Calu3 (cell line): ENCODE results near the gene SYNC. TPM values are rescaled to one million over a fixed set of nuclear protein-coding genes. Genes with fewer than 3 reads are reported as not detected.
"Not testable (repeated sequence)": the region's sequence is repeated elsewhere in the genome, so short reads cannot be mapped to it uniquely, and the experiment has no call there.

ENCODE experiments used
- BruUV-seq: library from RNA; stranded (reverse); fragments of 400-500 nt; replicated peaks from 2 replicates; lab custom pipeline; 2021; lab: Mats Ljungman, UMichigan
- CTCF ChIA-PET: fragments of 300-600 bp; sonication (Branson Sonifier 250); formaldehyde crosslinking; loops from one replicate; lab custom pipeline; 2022; ENCODE audit warnings: antibody characterized with exemption; lab: Charles Lee
- DNase-seq: peaks from one replicate; pipeline ENCODE4 v3.0.0; 2022
- H3K27ac Mint-ChIP-seq: one replicate; pipeline ENCODE4 v1.8.0; 2022; ENCODE audit warnings: mixed read lengths; ENCODE audit not compliant: unreplicated experiment
- H3K27me3 Mint-ChIP-seq: one replicate; pipeline ENCODE4 v1.8.0; 2022; ENCODE audit warnings: mixed read lengths; ENCODE audit not compliant: unreplicated experiment
- H3K36me3 Mint-ChIP-seq: one replicate; pipeline ENCODE4 v1.8.0; 2022; ENCODE audit warnings: mild to moderate bottlenecking, moderate library complexity, mixed read lengths; ENCODE audit not compliant: insufficient read depth, unreplicated experiment
- H3K4me1 Mint-ChIP-seq: one replicate; pipeline ENCODE4 v1.8.0; 2022; ENCODE audit warnings: mild to moderate bottlenecking, low read depth, mixed read lengths; ENCODE audit not compliant: unreplicated experiment
- H3K4me3 Mint-ChIP-seq: one replicate; pipeline ENCODE4 v1.8.0; 2022; ENCODE audit warnings: mild to moderate bottlenecking, low read depth, moderate library complexity, mixed read lengths; ENCODE audit not compliant: unreplicated experiment
- H3K9me3 Mint-ChIP-seq: one replicate; pipeline ENCODE4 v1.8.0; 2022; ENCODE audit warnings: low read depth, mixed read lengths; ENCODE audit not compliant: unreplicated experiment
- intact Hi-C: fragments of 100-400 bp; cut with micrococcal nuclease; formaldehyde crosslinking; loops from one replicate; pipeline ENCODE4 v1.10.0; 2022; ENCODE audit not compliant: unreplicated experiment
- total RNA-seq: library from RNA; stranded (reverse); gene quantifications from 2 replicates; pipeline ENCODE4 v1.2.3, GENCODE V29; 2022
- TF ChIP-seq, protein P1 (sequence below): fragments of 200-600 bp; IDR thresholded peaks from one replicate; pipeline ENCODE4 v1.8.0; 2022; ENCODE audit warnings: antibody characterized with exemption; ENCODE audit not compliant: unreplicated experiment

SYNC gene
- total RNA-seq, 1 experiment from 2014 or later = 0.19 TPM

GRCh38 chr1:32681509-32681908 lies 21.1 kb downstream of the SYNC start:
- DNase-seq = no peak
- TF ChIP-seq, protein P1, sequence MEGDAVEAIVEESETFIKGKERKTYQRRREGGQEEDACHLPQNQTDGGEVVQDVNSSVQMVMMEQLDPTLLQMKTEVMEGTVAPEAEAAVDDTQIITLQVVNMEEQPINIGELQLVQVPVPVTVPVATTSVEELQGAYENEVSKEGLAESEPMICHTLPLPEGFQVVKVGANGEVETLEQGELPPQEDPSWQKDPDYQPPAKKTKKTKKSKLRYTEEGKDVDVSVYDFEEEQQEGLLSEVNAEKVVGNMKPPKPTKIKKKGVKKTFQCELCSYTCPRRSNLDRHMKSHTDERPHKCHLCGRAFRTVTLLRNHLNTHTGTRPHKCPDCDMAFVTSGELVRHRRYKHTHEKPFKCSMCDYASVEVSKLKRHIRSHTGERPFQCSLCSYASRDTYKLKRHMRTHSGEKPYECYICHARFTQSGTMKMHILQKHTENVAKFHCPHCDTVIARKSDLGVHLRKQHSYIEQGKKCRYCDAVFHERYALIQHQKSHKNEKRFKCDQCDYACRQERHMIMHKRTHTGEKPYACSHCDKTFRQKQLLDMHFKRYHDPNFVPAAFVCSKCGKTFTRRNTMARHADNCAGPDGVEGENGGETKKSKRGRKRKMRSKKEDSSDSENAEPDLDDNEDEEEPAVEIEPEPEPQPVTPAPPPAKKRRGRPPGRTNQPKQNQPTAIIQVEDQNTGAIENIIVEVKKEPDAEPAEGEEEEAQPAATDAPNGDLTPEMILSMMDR = no peak
- Mint-ChIP-seq H3K4me3 (no peak overlapping the region), H3K4me1 (no peaks in the 10 kb centered on the region), H3K9me3 (no peaks in the 10 kb centered on the region), H3K27me3 (no peaks in the 10 kb centered on the region), H3K36me3 (peaks cover 67% of the 10 kb centered on the region), H3K27ac (no peak overlapping the region)
- CTCF ChIA-PET = no interaction called here
- intact Hi-C loops = no loop called here
- no TSS peak for BruUV-seq

DNA sequence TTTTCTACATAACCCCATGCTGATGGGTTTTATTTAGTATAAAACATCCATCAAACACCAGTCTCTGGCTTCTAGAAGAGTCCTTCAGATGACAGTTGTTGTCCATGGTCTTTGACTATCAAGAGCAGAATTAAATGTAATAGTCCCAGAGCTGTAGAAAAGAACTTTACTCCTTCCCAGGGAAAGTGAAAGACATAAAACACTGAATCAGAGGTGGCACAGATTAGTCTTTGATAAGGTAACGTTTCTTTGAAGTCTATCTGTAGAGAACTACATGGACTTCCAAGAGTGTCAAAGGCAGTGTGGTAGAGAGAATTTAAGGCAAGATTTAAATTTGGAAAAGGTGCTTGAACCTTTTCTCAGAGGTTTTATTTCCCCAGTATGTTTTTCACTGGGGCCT lies 21.9 kb downstream of the SYNC start:
- BruUV-seq = no TSS peak

GRCh38 chr1:32679993-32680392 lies 22.6 kb downstream of the SYNC start:
- peaks cover 80% of the 10 kb centered on the region for H3K36me3 Mint-ChIP-seq
- H3K4me3 Mint-ChIP-seq, H3K9me3 Mint-ChIP-seq, H3K27ac Mint-ChIP-seq, H3K27me3 Mint-ChIP-seq, DNase-seq, H3K4me1 Mint-ChIP-seq, intact Hi-C loops: not testable (repeated sequence)
- CTCF ChIA-PET = interaction anchor here (0.6 kb wide), 1 partner anchor 1407 kb away, joined by 3 read pairs; no protein-coding TSS in a partner anchor
- BruUV-seq = TSS peak; percentile 54

More for the DNA sequence above, 21.9 kb downstream of the SYNC start:
- Mint-ChIP-seq H3K36me3 (peaks cover 76% of the 10 kb centered on the region), H3K27ac (no peak overlapping the region), H3K4me1 (no peaks in the 10 kb centered on the region), H3K4me3 (no peak overlapping the region), H3K9me3 (no peaks in the 10 kb centered on the region), H3K27me3 (no peaks in the 10 kb centered on the region)
- intact Hi-C loops = no loop called here
- DNase-seq = no peak
- CTCF ChIA-PET = no interaction called here
- TF ChIP-seq, protein P1 = no peak

DNA sequence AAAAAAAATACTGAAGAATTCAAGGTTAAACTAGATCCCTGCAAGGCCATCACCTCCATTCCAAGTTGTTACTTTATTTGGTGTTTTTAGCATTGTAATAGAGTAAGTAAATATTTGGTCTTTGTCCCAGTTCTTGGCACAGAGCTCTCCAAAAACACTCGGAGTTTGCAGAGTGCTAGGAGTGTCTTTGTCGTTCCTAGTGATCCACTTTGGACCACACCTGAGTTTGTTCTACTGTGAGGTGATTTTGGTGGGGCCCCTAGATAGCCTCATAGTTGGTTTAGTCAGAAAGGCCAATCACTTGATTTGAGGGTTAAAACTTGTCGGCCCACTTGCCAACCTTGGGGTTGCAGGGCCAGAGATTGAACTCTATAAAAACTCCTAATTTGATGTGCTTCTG lies 25.6 kb downstream of the SYNC start:
- BruUV-seq = no TSS peak
- H3K4me3 Mint-ChIP-seq = no peak overlapping the region
- CTCF ChIA-PET = interaction anchor here (0.7 kb wide), 1 partner anchor 14 kb away, joined by 3 read pairs; no protein-coding TSS in a partner anchor
- no peaks in the 10 kb centered on the region for H3K4me1 Mint-ChIP-seq
- peaks cover 86% of the 10 kb centered on the region for H3K36me3 Mint-ChIP-seq
- H3K9me3 Mint-ChIP-seq = no peaks in the 10 kb centered on the region
- intact Hi-C loops = no loop called here
- no peaks in the 10 kb centered on the region for H3K27me3 Mint-ChIP-seq
- no peak for DNase-seq
- TF ChIP-seq, protein P1 = no peak
- H3K27ac Mint-ChIP-seq = no peak overlapping the region

GRCh38 chr1:32668716-32669115 lies 33.9 kb downstream of the SYNC start:
- H3K4me3 Mint-ChIP-seq, CTCF ChIA-PET, DNase-seq, H3K4me1 Mint-ChIP-seq, intact Hi-C loops, H3K27me3 Mint-ChIP-seq, H3K9me3 Mint-ChIP-seq, H3K27ac Mint-ChIP-seq: not testable (repeated sequence)
- BruUV-seq = TSS peak; percentile 15
- H3K36me3 Mint-ChIP-seq = peaks cover 71% of the 10 kb centered on the region
